Esophagus squamous epithelium (tissue), 4 donors: Measurements from ENCODE around the gene FYN.

Experiments
- POLR2A ChIP-seq, 4 donors: fragments of 450-650 bp; IDR thresholded peaks; one replicate each; pipeline ENCODE4 v1.6.1; 2017; ENCODE audit warnings: antibody characterized with exemption in 4 of 4, mild to moderate bottlenecking in 4 of 4, moderate library complexity in 3 of 4
- TF ChIP-seq, protein P1 (sequence below), 6 experiments: fragments of 450-650 bp in 4 of 6; fragments of 200-600 bp in 2 of 6; sonication (generic) in 2 of 6; IDR thresholded peaks; one replicate each; pipeline ENCODE4 v1.5.1; 2016 to 2019; ENCODE audit warnings: antibody characterized with exemption in 6 of 6, mild to moderate bottlenecking in 4 of 6, moderate library complexity in 4 of 6

DNA sequence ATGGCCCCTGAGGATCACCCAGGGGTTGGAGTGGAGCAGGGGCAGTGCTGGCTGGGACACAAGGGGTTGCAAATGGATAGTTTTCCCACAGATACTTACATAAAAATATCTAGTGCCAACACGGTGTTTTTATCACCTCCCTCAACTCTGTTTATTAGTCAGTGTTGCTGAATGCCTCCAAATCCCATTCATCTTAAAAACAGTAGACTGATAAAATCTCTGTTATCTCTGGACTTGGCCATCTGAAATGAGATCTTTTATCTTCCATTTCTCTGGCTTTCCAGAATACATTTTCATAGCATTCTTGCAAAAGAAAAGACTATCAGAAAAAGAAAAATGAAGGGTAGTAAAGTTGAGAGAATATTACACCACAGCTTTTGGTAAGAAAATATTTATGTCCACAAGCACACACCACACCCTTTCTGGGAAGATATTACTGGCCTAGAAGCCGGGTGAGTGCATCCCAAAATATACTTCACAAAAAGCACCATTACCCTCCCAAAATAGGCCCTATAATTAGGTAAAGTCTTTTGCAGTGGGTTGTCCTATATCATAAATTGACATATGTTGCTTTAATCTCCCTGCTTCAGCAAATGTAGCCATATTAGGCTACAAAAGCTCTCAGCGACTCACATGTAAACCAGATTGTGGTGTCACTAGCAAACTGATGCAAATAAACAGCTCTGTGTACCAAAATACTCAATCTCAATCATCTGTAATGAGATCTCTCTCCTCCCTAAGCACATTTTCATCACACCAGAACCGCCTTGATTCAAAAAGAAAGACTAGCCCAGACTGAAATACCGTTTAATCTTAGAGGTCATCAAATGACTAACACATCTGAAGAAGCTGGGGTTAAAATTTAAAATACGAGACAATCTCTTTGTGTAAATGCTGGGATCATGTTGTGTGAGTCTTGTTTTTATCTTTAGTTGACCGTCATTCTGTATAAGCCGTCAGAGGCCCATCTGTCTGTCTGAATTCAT lies 96.7 kb downstream of the FYN start:
- TF ChIP-seq, protein P1, sequence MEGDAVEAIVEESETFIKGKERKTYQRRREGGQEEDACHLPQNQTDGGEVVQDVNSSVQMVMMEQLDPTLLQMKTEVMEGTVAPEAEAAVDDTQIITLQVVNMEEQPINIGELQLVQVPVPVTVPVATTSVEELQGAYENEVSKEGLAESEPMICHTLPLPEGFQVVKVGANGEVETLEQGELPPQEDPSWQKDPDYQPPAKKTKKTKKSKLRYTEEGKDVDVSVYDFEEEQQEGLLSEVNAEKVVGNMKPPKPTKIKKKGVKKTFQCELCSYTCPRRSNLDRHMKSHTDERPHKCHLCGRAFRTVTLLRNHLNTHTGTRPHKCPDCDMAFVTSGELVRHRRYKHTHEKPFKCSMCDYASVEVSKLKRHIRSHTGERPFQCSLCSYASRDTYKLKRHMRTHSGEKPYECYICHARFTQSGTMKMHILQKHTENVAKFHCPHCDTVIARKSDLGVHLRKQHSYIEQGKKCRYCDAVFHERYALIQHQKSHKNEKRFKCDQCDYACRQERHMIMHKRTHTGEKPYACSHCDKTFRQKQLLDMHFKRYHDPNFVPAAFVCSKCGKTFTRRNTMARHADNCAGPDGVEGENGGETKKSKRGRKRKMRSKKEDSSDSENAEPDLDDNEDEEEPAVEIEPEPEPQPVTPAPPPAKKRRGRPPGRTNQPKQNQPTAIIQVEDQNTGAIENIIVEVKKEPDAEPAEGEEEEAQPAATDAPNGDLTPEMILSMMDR (IDR thresholded peaks at IDR 0.05) = no peak
- TF ChIP-seq POLR2A (IDR thresholded peaks at IDR 0.05) = no peak
